ENCODE measurements around the gene UBE2I. TPM values are rescaled to one million over a fixed set of nuclear protein-coding genes. Genes with fewer than 3 reads are reported as not detected.

The UBE2I gene
- total RNA-seq, 1 donor from 2014 or later, result 141 TPM

GRCh38 chr16:1279945-1280589, 29.4 kb upstream of the UBE2I start:
- Histone ChIP-seq H3K9me3 (no peaks in the 10 kb centered on the region), H3K27me3 (no peaks in the 10 kb centered on the region), H3K27ac (no peak overlapping the region), H3K36me3 (no peaks in the 10 kb centered on the region), H3K4me3 (no peak overlapping the region), H3K4me1 (no peaks in the 10 kb centered on the region)
- TF ChIP-seq, protein P1, sequence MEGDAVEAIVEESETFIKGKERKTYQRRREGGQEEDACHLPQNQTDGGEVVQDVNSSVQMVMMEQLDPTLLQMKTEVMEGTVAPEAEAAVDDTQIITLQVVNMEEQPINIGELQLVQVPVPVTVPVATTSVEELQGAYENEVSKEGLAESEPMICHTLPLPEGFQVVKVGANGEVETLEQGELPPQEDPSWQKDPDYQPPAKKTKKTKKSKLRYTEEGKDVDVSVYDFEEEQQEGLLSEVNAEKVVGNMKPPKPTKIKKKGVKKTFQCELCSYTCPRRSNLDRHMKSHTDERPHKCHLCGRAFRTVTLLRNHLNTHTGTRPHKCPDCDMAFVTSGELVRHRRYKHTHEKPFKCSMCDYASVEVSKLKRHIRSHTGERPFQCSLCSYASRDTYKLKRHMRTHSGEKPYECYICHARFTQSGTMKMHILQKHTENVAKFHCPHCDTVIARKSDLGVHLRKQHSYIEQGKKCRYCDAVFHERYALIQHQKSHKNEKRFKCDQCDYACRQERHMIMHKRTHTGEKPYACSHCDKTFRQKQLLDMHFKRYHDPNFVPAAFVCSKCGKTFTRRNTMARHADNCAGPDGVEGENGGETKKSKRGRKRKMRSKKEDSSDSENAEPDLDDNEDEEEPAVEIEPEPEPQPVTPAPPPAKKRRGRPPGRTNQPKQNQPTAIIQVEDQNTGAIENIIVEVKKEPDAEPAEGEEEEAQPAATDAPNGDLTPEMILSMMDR (IDR thresholded peaks at IDR 0.05), result no peak
- intact Hi-C loops (cut with DNase I), result no loop called here
- no peak for DNase-seq (ENCODE audit: low spot score in 2 of 2)

DNA sequence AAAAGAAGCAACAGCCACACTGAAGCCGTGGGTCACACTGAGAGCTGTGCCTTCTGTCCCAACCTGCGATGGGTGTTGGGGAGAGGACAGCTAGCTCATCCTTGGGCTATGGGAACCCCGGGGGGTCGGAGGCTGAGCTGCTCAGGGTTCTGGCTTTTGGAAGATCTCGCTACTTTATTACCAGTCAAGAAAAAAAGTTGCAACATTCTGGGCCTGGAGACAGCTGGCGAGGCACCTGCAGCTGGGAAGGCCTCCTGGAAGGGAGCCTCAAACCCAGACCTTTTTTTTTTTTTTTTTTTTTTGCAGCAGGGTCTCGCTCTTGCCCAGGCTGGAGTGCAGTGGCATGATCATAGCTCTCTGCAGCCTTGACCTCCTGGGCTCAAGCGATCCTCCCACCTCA, 28.7 kb upstream of the UBE2I start:
- Histone ChIP-seq H3K27ac (no peak overlapping the region), H3K27me3 (no peaks in the 10 kb centered on the region), H3K36me3 (no peaks in the 10 kb centered on the region), H3K4me1 (no peaks in the 10 kb centered on the region), H3K9me3 (no peaks in the 10 kb centered on the region), H3K4me3 (no peak overlapping the region)
- TF ChIP-seq, protein P1 (IDR thresholded peaks at IDR 0.05), result no peak
- DNase-seq (ENCODE audit: low spot score in 2 of 2), result no peak
- intact Hi-C loops (cut with DNase I), result no loop called here

GRCh38 chr16:1281517-1281916, 27.9 kb upstream of the UBE2I start:
- Histone ChIP-seq H3K27ac (no peak overlapping the region), H3K27me3 (no peaks in the 10 kb centered on the region), H3K36me3 (no peaks in the 10 kb centered on the region), H3K4me3 (no peak overlapping the region), H3K4me1 (no peaks in the 10 kb centered on the region), H3K9me3 (no peaks in the 10 kb centered on the region)
- no peak for DNase-seq (ENCODE audit: low spot score in 2 of 2)
- TF ChIP-seq, protein P1 (IDR thresholded peaks at IDR 0.05), result no peak
- intact Hi-C loops (cut with DNase I), result no loop called here

DNA sequence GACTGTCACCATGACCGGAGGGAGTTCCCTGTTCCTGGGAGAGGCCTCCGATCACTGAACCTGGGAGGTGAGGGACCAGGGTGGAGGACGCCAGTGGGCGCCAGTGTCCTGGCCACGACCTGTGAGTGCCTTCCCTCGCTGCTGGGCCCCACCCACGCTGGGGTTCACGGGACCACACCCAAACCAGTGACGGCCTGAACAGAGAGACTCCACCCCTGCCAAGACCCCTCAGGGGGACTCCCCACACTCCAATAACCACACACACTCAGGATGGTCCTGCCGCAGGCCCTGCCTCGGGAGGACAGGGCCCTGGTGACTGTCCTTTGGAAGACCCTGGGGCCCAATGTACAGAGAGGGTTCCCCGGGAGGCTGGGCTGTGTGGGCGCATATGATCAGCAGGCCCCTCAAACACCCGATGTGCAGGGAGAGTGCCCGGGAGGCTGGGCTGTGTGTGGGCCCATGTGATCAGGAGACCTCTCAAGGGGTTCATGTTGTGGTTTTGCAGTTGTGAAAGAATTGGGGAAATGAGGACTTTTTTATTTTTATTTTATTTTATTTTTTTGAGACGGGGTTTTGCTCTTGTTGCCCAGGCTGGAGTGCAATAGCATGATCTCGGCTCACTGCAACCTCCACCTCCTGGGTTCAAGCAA, 27.0 kb upstream of the UBE2I start:
- TF ChIP-seq, protein P1 (IDR thresholded peaks at IDR 0.05), result no peak
- intact Hi-C loops (cut with DNase I), result no loop called here
- H3K4me3 ChIP-seq, result no peak overlapping the region
- H3K9me3 ChIP-seq, result no peaks in the 10 kb centered on the region
- H3K36me3 ChIP-seq, result no peaks in the 10 kb centered on the region
- H3K27ac ChIP-seq, result no peak overlapping the region
- no peak for DNase-seq (ENCODE audit: low spot score in 2 of 2)
- H3K4me1 ChIP-seq, result no peaks in the 10 kb centered on the region
- no peaks in the 10 kb centered on the region for H3K27me3 ChIP-seq

DNA sequence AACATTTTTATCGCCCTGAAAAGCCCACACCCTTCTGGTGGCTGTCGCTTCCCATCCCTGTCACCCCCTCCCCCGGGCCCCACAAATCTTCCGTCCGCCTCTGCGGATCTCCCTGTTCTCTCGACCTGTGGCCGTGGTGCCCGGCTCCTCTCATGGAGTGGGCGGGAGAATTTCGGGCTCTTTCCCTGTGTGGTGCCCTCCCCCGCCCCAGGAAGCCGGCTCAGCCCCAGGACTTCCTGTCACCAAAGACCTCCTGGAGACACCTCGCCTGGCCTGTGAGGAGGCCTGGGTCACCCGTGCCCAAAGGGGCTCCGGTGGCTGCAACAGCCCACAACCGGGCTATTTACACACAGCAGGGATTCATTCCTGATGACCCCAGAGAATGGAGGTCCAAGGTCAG, 26.1 kb upstream of the UBE2I start:
- no peak overlapping the region for H3K27ac ChIP-seq
- H3K9me3 ChIP-seq, result no peaks in the 10 kb centered on the region
- H3K4me1 ChIP-seq, result no peaks in the 10 kb centered on the region
- H3K27me3 ChIP-seq, result peaks cover under 1% of the 10 kb centered on the region
- H3K36me3 ChIP-seq, result no peaks in the 10 kb centered on the region
- intact Hi-C loops (cut with DNase I), result no loop called here
- DNase-seq (ENCODE audit: low spot score in 2 of 2), result no peak
- TF ChIP-seq, protein P1 (IDR thresholded peaks at IDR 0.05), result no peak
- H3K4me3 ChIP-seq, result no peak overlapping the region

All from ascending aorta (tissue), 2 donors.